Ectodermal cell (in vitro differentiated cells): Measurements from ENCODE around the gene CCSER2. TPM values are rescaled to one million over a fixed set of nuclear protein-coding genes. Genes with fewer than 3 reads are reported as not detected.
"Not testable (repeated sequence)": the region's sequence is repeated elsewhere in the genome, so short reads cannot be mapped to it uniquely, and the experiment has no call there.

Experiments
- H3K27ac ChIP-seq: 2 replicates; pipeline ENCODE4 v1.7.0; 2013; ENCODE audit warnings: mild to moderate bottlenecking, low read depth, low read length; ENCODE audit not compliant: insufficient read depth, poor library complexity, severe bottlenecking
- H3K27me3 ChIP-seq: 2 replicates; pipeline ENCODE4 v1.7.0; 2013; ENCODE audit warnings: mild to moderate bottlenecking, low read length; ENCODE audit not compliant: insufficient read depth, control insufficient read depth, poor library complexity, severe bottlenecking
- H3K36me3 ChIP-seq: one replicate; pipeline ENCODE4 v1.7.0; 2013; ENCODE audit warnings: low read length; ENCODE audit not compliant: control insufficient read depth, insufficient read depth
- H3K4me1 ChIP-seq: one replicate; pipeline ENCODE4 v1.7.0; 2013; ENCODE audit warnings: low read length; ENCODE audit not compliant: control insufficient read depth, insufficient read depth
- H3K4me3 ChIP-seq: 2 replicates; pipeline ENCODE4 v1.7.0; 2013; ENCODE audit warnings: low read depth, low read length, control low read depth; ENCODE audit not compliant: insufficient read depth
- H3K9me3 ChIP-seq: 2 replicates; pipeline ENCODE4 v1.7.0; 2013; ENCODE audit warnings: mild to moderate bottlenecking, low read length, moderate library complexity; ENCODE audit not compliant: control insufficient read depth
- WGBS, 2 experiments: methylation state at CpG; one replicate each; pipeline ENCODE4 v1.1.7; 2013; ENCODE audit warnings: missing lambda C conversion rate in 2 of 2; 5-methylcytosine and 5-hydroxymethylcytosine counted together
- polyA plus RNA-seq, 4 experiments: library from polyadenylated mRNA; stranded (reverse); fragments of 50-300 nt; gene quantifications; one replicate each; pipeline ENCODE4 v1.2.3, GENCODE V29; 2013

Gene CCSER2
- 20.2 TPM for polyA plus RNA-seq (2013, experiment 1 of 4)
- 22.4 TPM for polyA plus RNA-seq (2013, experiment 2 of 4)
- polyA plus RNA-seq (2013, experiment 3 of 4), result 22.5 TPM
- 20.8 TPM for polyA plus RNA-seq (2013, experiment 4 of 4)

DNA sequence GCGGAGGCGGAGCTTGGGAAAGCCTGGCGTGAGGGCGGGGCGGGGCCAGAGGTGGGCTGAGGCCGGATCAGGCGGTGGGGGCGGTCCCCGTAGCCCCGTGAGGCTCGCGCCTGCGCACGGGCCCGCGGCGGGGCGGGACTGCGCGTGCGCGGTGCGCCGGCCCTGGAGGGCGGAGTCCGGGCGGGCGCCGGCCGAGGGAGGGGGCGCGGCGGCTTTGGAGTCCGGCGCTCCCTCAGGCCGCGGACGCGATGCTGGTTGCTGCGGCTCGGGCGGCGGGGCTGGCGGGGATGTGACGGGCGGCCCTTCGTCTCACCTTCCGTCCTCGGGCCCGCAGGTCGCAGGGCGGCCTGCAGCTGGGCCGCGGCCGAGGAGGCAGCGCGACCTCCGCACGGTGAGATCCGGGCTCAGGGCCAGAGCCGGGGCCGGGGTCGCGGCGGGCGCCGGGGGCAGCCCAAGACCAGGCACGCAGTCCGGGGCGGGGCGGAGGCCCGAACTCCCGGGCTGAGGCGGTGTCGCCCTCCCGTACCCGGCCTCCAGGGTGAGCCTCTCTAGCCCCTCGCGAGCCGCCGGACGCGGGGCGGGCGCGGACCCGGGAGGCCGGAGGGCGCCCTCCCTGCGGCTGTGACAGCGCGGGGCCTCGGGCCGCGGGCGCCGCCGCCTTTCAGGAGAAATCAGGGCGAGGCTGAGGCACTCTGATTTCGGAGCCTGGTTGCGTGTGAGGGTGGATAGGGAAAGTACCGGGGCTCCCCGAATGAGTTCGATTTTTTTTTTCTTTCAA is at the start of gene CCSER2:
Gene CCSER2, plus strand, starts transcription at position 172 of the 778 bp plus-strand sequence. CDS start 42,464 bp downstream, outside the sequence.
- no peaks in the 10 kb centered on the region for H3K27me3 ChIP-seq
- peak within 1 kb of the TSS; percentile 80 for H3K4me3 ChIP-seq
- H3K36me3 ChIP-seq, result no peaks in the 10 kb centered on the region
- H3K27ac ChIP-seq, result peak within 1 kb of the TSS; percentile 81
- peaks cover under 1% of the 10 kb centered on the region for H3K4me1 ChIP-seq
- WGBS, 2 experiments, result 0 to 1% methylated on average over 104 of the region's 104 CpGs
- no peaks in the 10 kb centered on the region for H3K9me3 ChIP-seq

- H3K4me1 ChIP-seq, H3K4me3 ChIP-seq, H3K27me3 ChIP-seq, H3K36me3 ChIP-seq, H3K9me3 ChIP-seq, H3K27ac ChIP-seq: not testable (repeated sequence)
- 44 to 47% methylated on average over 27 to 31 of the region's 31 CpGs for WGBS, 2 experiments
Measured at GRCh38 chr10:84279876-84280475, 48.4 kb upstream of the CCSER2 start.

DNA sequence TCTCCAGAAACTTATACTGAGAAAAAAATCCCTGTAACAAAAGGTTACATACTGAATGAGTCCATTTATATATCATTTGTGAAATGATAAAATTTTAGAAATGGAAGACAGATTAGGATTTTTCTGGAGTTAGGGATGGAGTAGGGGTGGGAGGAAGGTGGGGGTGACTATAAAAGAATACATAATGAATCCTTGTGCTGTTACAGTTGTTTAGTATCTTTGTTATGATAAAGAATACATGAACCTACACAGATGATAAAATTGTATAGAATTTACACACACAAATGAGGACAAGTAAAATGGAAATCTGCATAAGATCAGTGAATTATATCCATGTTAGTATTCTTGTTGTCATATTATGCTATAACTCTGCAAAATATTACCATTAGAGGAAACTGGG is 41.7 kb upstream of the CCSER2 start:
- Histone ChIP-seq H3K4me1 (no peaks in the 10 kb centered on the region), H3K27ac (no peak overlapping the region), H3K36me3 (no peaks in the 10 kb centered on the region), H3K27me3 (peaks cover 3% of the 10 kb centered on the region), H3K9me3 (no peaks in the 10 kb centered on the region), H3K4me3 (no peak overlapping the region)

GRCh38 chr10:84288151-84288550 is 40.2 kb upstream of the CCSER2 start:
- Histone ChIP-seq H3K4me1 (no peaks in the 10 kb centered on the region), H3K4me3 (no peak overlapping the region), H3K9me3 (no peaks in the 10 kb centered on the region), H3K27ac (no peak overlapping the region), H3K27me3 (peaks cover 3% of the 10 kb centered on the region), H3K36me3 (no peaks in the 10 kb centered on the region)
- WGBS, 2 experiments, result 93 to 100% methylated on average over 1 of the region's 1 CpG

DNA sequence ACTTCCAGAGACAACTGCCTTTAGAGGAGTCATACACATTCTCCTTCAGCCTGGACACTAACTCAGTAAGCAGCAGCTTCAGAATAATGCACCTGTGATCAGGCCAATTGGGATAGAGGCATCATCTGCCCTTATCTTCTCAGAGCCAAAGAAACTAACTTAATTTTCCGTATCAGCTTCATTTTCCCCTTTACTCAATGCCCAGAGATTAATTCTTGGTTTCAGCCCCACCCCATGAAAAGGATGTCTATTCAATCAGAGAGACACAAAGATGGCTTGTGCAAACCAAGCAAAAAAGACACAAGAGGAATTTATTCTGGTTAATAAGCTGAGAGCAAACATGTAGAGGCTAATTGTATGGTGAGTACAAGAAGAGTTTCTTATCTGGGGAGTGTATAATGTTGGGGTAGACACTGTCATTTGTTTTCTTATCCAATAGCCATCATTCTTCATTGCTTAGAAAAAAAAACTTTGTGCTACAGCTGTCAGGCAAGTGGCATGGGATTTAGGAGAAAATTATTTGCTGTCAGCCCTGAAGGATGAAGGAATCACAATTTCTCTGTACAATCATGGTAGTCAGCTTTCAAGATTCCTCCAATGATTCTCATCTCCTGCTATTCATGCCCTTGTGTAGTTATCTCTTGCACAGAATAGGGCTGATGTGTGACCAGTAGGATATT is 38.7 kb upstream of the CCSER2 start:
- 85 to 94% methylated on average over 1 of the region's 1 CpG for WGBS, 2 experiments
- no peak overlapping the region for H3K4me3 ChIP-seq
- no peaks in the 10 kb centered on the region for H3K4me1 ChIP-seq
- peaks cover 3% of the 10 kb centered on the region for H3K27me3 ChIP-seq
- H3K27ac ChIP-seq, result no peak overlapping the region
- no peaks in the 10 kb centered on the region for H3K9me3 ChIP-seq
- no peaks in the 10 kb centered on the region for H3K36me3 ChIP-seq

- 87 to 90% methylated on average over 3 of the region's 3 CpGs for WGBS, 2 experiments
- H3K9me3 ChIP-seq, result no peaks in the 10 kb centered on the region
Measured at GRCh38 chr10:84290235-84290634, 38.2 kb upstream of the CCSER2 start.

DNA sequence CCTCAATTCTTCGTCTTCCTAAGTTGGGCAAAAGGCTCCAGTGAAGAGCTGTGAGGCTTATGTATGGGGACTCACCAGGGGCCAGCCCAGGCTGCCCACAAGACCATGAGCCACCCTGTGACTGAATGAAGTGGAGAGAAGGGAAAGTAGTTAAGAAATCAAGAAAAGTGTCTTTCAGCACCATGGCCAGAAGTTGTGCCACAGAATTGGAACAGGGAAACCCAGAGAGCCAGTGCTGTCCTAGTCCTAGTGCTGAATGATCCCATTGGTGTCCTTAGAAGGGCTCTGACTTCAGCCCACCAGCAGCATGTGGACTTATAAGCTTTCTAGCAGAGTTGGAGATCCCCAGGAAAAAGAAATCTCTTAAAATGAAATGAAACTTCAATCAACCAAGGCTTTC is 37.0 kb upstream of the CCSER2 start:
- Histone ChIP-seq H3K27ac (no peak overlapping the region), H3K27me3 (peaks cover 3% of the 10 kb centered on the region), H3K4me1 (no peaks in the 10 kb centered on the region), H3K36me3 (no peaks in the 10 kb centered on the region), H3K4me3 (no peak overlapping the region), H3K9me3 (no peaks in the 10 kb centered on the region)
- 73 to 80% methylated on average over 1 of the region's 1 CpG for WGBS, 2 experiments

More at GRCh38 chr10:84290235-84290634, 38.2 kb upstream of the CCSER2 start:
- Histone ChIP-seq H3K36me3 (no peaks in the 10 kb centered on the region), H3K4me3 (no peak overlapping the region), H3K27me3 (peaks cover 3% of the 10 kb centered on the region), H3K4me1 (no peaks in the 10 kb centered on the region), H3K27ac (no peak overlapping the region)

- Histone ChIP-seq H3K9me3 (no peaks in the 10 kb centered on the region), H3K36me3 (no peaks in the 10 kb centered on the region), H3K27me3 (peaks cover 3% of the 10 kb centered on the region), H3K4me3 (no peak overlapping the region), H3K4me1 (no peaks in the 10 kb centered on the region), H3K27ac (no peak overlapping the region)
- 95 to 96% methylated on average over 2 of the region's 2 CpGs for WGBS, 2 experiments
Measured at GRCh38 chr10:84292502-84292901, 35.9 kb upstream of the CCSER2 start.

GRCh38 chr10:84293171-84293570 is 35.2 kb upstream of the CCSER2 start:
- Histone ChIP-seq H3K27ac (no peak overlapping the region), H3K4me3 (no peak overlapping the region), H3K9me3 (no peaks in the 10 kb centered on the region), H3K4me1 (no peaks in the 10 kb centered on the region), H3K36me3 (no peaks in the 10 kb centered on the region), H3K27me3 (peaks cover 1% of the 10 kb centered on the region)
- 94% methylated on average over 1 of the region's 1 CpG for WGBS, 2 experiments

DNA sequence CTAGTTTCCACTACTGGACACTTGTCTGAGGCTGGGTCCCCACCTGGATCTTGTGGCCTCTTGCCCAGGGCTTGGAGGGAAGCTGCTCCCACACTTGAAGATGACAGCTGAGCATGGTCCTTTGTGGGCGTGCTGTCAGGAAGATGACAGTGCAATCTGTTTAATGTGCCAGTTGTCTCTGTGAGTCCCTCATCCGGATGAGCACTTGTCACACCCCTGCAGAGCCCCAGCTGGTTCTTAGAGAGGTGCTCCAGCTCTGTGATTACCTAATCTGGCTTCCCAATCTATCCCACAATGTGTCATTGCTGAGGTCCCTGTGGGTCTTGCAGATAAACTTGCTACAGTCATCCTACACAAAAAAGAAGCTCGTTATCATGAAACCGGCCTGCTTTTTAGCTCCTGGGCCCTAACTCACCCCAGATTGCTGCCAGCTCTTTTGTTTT is 34.8 kb upstream of the CCSER2 start:
- H3K27me3 ChIP-seq, result no peaks in the 10 kb centered on the region
- H3K4me1 ChIP-seq, result no peaks in the 10 kb centered on the region
- H3K4me3 ChIP-seq, result no peak overlapping the region
- H3K27ac ChIP-seq, result no peak overlapping the region
- H3K36me3 ChIP-seq, result no peaks in the 10 kb centered on the region
- H3K9me3 ChIP-seq, result no peaks in the 10 kb centered on the region
- 79 to 81% methylated on average over 4 of the region's 4 CpGs for WGBS, 2 experiments
